Naive B cell (primary cell): ENCODE data around the gene TAF11. TPM values are rescaled to one million over a fixed set of nuclear protein-coding genes. Genes with fewer than 3 reads are reported as not detected.

Experiments
- ATAC-seq, 2 donors: fragments of 150-1000 bp; cut with Tn5 transposase; 2 replicates each; pipeline ENCODE4 v1.10.0; 2021; ENCODE audit warnings: low read depth in 2 of 2, mild to moderate bottlenecking in 2 of 2, moderate library complexity in 2 of 2
- DNase-seq: peaks from one replicate; pipeline ENCODE4 v3.0.0; 2022
- H3K27ac Mint-ChIP-seq, 6 donors: one replicate each; pipeline ENCODE4 v1.8.0; 2020 to 2022; ENCODE audit warnings: mild to moderate bottlenecking in 6 of 6, mixed read lengths in 6 of 6, moderate library complexity in 5 of 6, inconsistent platforms in 2 of 6
- H3K27me3 Mint-ChIP-seq, 3 donors: one replicate each; pipeline ENCODE4 v1.8.0; 2021 to 2022; ENCODE audit warnings: mixed read lengths in 3 of 3, mild to moderate bottlenecking in 1 of 3
- H3K36me3 Mint-ChIP-seq, 2 donors: one replicate each; pipeline ENCODE4 v1.8.0; 2020 to 2022; ENCODE audit warnings: mixed read lengths in 2 of 2, inconsistent platforms in 1 of 2, mild to moderate bottlenecking in 1 of 2
- H3K4me1 Mint-ChIP-seq, 3 donors: one replicate each; pipeline ENCODE4 v1.8.0; 2020 to 2022; ENCODE audit warnings: mixed read lengths in 3 of 3, inconsistent platforms in 1 of 3, mild to moderate bottlenecking in 1 of 3, moderate library complexity in 1 of 3
- H3K4me3 Mint-ChIP-seq, 8 donors: one replicate each; pipeline ENCODE4 v1.8.0; 2020 to 2022; ENCODE audit warnings: mild to moderate bottlenecking in 8 of 8, mixed read lengths in 8 of 8, moderate library complexity in 8 of 8, inconsistent platforms in 2 of 8
- H3K9me3 Mint-ChIP-seq, 7 donors: one replicate each; pipeline ENCODE4 v1.8.0; 2020 to 2022; ENCODE audit warnings: mixed read lengths in 7 of 7, mild to moderate bottlenecking in 5 of 7, inconsistent platforms in 2 of 7, moderate library complexity in 1 of 7
- polyA plus RNA-seq, 6 donors: library from polyadenylated mRNA; unstranded; fragments of 300-500 nt; fragmentation: Illumina TruSeq; gene quantifications; one replicate each; pipeline ENCODE4 v1.2.3, GENCODE V29; 2021; ENCODE audit warnings: low read depth in 6 of 6

The TAF11 gene
- polyA plus RNA-seq, 6 donors from 2014 or later = 10.8 to 32.1 (median 20.4) TPM

GRCh38 chr6:34839666-34840352 lies 48.0 kb downstream of the TAF11 start:
- ATAC-seq (no peak), DNase-seq (no peak)
- peaks cover 14 to 18% of the 10 kb centered on the region in 2 donors for H3K36me3 Mint-ChIP-seq
- H3K27me3 Mint-ChIP-seq = no peaks in the 10 kb centered on the region
- H3K27ac Mint-ChIP-seq = no peak overlapping the region
- H3K4me1 Mint-ChIP-seq = no peaks in the 10 kb centered on the region
- no peaks in the 10 kb centered on the region for H3K9me3 Mint-ChIP-seq
- H3K4me3 Mint-ChIP-seq = no peak overlapping the region

GRCh38 chr6:34837528-34837927 lies 50.3 kb downstream of the TAF11 start:
- Mint-ChIP-seq H3K9me3 (no peaks in the 10 kb centered on the region), H3K4me3 (no peak overlapping the region), H3K36me3 (peaks cover 21 to 22% of the 10 kb centered on the region in 2 donors), H3K27me3 (no peaks in the 10 kb centered on the region), H3K4me1 (no peaks in the 10 kb centered on the region), H3K27ac (no peak overlapping the region)
- no peak for DNase-seq
- no peak for ATAC-seq

- no peak overlapping the region for H3K4me3 Mint-ChIP-seq
- ATAC-seq (no peak), DNase-seq (no peak)
- H3K27me3 Mint-ChIP-seq = no peaks in the 10 kb centered on the region
- peaks cover 21 to 22% of the 10 kb centered on the region in 2 donors for H3K36me3 Mint-ChIP-seq
- no peaks in the 10 kb centered on the region for H3K9me3 Mint-ChIP-seq
- no peaks in the 10 kb centered on the region for H3K4me1 Mint-ChIP-seq
- H3K27ac Mint-ChIP-seq = no peak overlapping the region
Measured at GRCh38 chr6:34836451-34836850, 51.4 kb downstream of the TAF11 start.

- Mint-ChIP-seq H3K9me3 (no peaks in the 10 kb centered on the region), H3K4me1 (no peaks in the 10 kb centered on the region), H3K27ac (peak overlapping the region in 2 of 6 donors; percentile 54 to 59), H3K4me3 (no peak overlapping the region), H3K36me3 (peaks cover 21 to 22% of the 10 kb centered on the region in 2 donors), H3K27me3 (no peaks in the 10 kb centered on the region)
- no peak for DNase-seq
- ATAC-seq = no peak
Measured at GRCh38 chr6:34836008-34836407, 51.8 kb downstream of the TAF11 start.

GRCh38 chr6:34834789-34835518 lies 52.9 kb downstream of the TAF11 start:
- Mint-ChIP-seq H3K27me3 (no peaks in the 10 kb centered on the region), H3K4me3 (no peak overlapping the region), H3K4me1 (no peaks in the 10 kb centered on the region), H3K9me3 (no peaks in the 10 kb centered on the region), H3K36me3 (peaks cover 21 to 22% of the 10 kb centered on the region in 2 donors), H3K27ac (peak overlapping the region in 2 of 6 donors; percentile 12 to 59)
- no peak for DNase-seq
- no peak for ATAC-seq

- peaks cover 13 to 15% of the 10 kb centered on the region in 2 donors for H3K36me3 Mint-ChIP-seq
Measured at GRCh38 chr6:34832942-34833341, 54.9 kb downstream of the TAF11 start.

GRCh38 chr6:34829137-34829536 lies 58.7 kb downstream of the TAF11 start:
- Mint-ChIP-seq H3K4me1 (no peaks in the 10 kb centered on the region), H3K36me3 (peaks cover 0 to 4% of the 10 kb centered on the region in 2 donors), H3K9me3 (no peaks in the 10 kb centered on the region), H3K27me3 (no peaks in the 10 kb centered on the region), H3K4me3 (no peak overlapping the region), H3K27ac (no peak overlapping the region)
- no peak for DNase-seq
- no peak for ATAC-seq

More at GRCh38 chr6:34832942-34833341, 54.9 kb downstream of the TAF11 start:
- Mint-ChIP-seq H3K27me3 (no peaks in the 10 kb centered on the region), H3K4me3 (no peak overlapping the region), H3K27ac (no peak overlapping the region), H3K9me3 (no peaks in the 10 kb centered on the region), H3K4me1 (no peaks in the 10 kb centered on the region)
- ATAC-seq (no peak), DNase-seq (no peak)

Other genes with a start within 250 kb of the TAF11 start
- gene ILRUN, start 191.3 kb downstream of the TAF11 start, polyA plus RNA-seq = 10 to 100 TPM; 23.8 to 33.2 (median 27.3) TPM
- 100 to 1,000 TPM; 290 to 425 (median 336) TPM for gene SNRPC, start 130.5 kb downstream of the TAF11 start, polyA plus RNA-seq
- gene BLTP3A, start 96.0 kb downstream of the TAF11 start, polyA plus RNA-seq = 1 to 10 TPM in 5 of 6 donors, under 1 TPM in 1; 0.68 to 4.2 (median 1.7) TPM
- 1 to 10 TPM in 5 of 6 donors, not detected in 1; 1.4 to 5.5 (median 2.3) TPM for gene ANKS1A, start 1.2 kb upstream of the TAF11 start, polyA plus RNA-seq